GM12878 (cell line): ENCODE results near the gene CNPY2. TPM values are rescaled to one million over a fixed set of nuclear protein-coding genes. Genes with fewer than 3 reads are reported as not detected.
"Not testable (repeated sequence)": the region's sequence is repeated elsewhere in the genome, so short reads cannot be mapped to it uniquely, and the experiment has no call there.

ENCODE experiments used
- ATAC-seq: fragments of 200-7000 bp; cut with Tn5 transposase; 3 replicates; pipeline ENCODE4 v1.9.1; 2020; ENCODE audit warnings: mild to moderate bottlenecking, moderate library complexity
- BruUV-seq: library from RNA; stranded (reverse); fragments of 400-500 nt; replicated peaks from 2 replicates; lab custom pipeline; 2021; lab: Mats Ljungman, UMichigan
- CTCF ChIA-PET: fragments of 300-600 bp; sonication (Branson Sonifier 250); formaldehyde crosslinking; extraction: SDS; loops from one replicate; lab custom pipeline; 2021; ENCODE audit warnings: inconsistent platforms; lab: Yijun Ruan, JAX
- POLR2A ChIA-PET: fragments of 350-600 bp; formaldehyde crosslinking; extraction: SDS; loops from one replicate; lab custom pipeline; 2021; ENCODE audit warnings: inconsistent platforms; lab: Charles Lee
- RAD21 ChIA-PET: fragments of 300-600 bp; sonication (Branson Sonifier 250); formaldehyde crosslinking; loops from one replicate; lab custom pipeline; 2023; ENCODE audit warnings: antibody characterized with exemption; ENCODE audit not compliant: unreplicated experiment; lab: Charles Lee
- SMC1A ChIA-PET: fragments of 300-600 bp; sonication (Branson Sonifier 250); formaldehyde crosslinking; loops from one replicate; lab custom pipeline; 2023; ENCODE audit not compliant: unreplicated experiment, uncharacterized antibody; lab: Charles Lee
- DNase-seq: peaks from one replicate; pipeline ENCODE4 v3.0.0-alpha.2; 2011; ENCODE audit warnings: low read depth, low spot score
- FAIRE-seq: peaks from 3 replicates; lab custom pipeline; 2011; peaks lifted over from hg19 to GRCh38; lab: Jason Lieb, UNC
- H2AFZ ChIP-seq: 2 replicates; pipeline ENCODE4 v1.6.0; 2011; ENCODE audit warnings: low read depth, low read length, control low read depth; ENCODE audit not compliant: control insufficient read depth
- H3K27ac ChIP-seq: 2 replicates; pipeline ENCODE4 v1.5.1; 2011; ENCODE audit warnings: control low read depth; ENCODE audit not compliant: control insufficient read depth, insufficient read depth
- H3K27me3 ChIP-seq, 2 experiments: replicated peaks in 1 of 2; 2 replicates each; pipeline versions ENCODE4 v1.6.0 to v1.6.1; 2011; ENCODE audit warnings: low read length in 1 of 2; ENCODE audit not compliant: control insufficient read depth in 2 of 2, insufficient read depth in 2 of 2
- H3K36me3 ChIP-seq, 2 experiments: 2 replicates each; pipeline ENCODE4 v1.5.1; 2011; ENCODE audit warnings: low read length in 1 of 2; ENCODE audit not compliant: control insufficient read depth in 2 of 2, insufficient read depth in 2 of 2
- H3K4me1 ChIP-seq: 2 replicates; pipeline ENCODE4 v1.6.1; 2011; ENCODE audit warnings: mild to moderate bottlenecking, low read length, moderate library complexity, mixed read lengths; ENCODE audit not compliant: control insufficient read depth, insufficient read depth
- H3K4me2 ChIP-seq: 2 replicates; pipeline ENCODE4 v1.6.0; 2011; ENCODE audit warnings: control low read depth; ENCODE audit not compliant: control insufficient read depth, insufficient read depth
- H3K4me3 ChIP-seq: fragments of 200-600 bp; sonication (generic); 2 replicates; pipeline ENCODE4 v1.5.1; 2016
- H3K79me2 ChIP-seq: 2 replicates; pipeline ENCODE4 v1.6.0; 2011; ENCODE audit warnings: low read length; ENCODE audit not compliant: control insufficient read depth, insufficient read depth
- H3K9ac ChIP-seq: 2 replicates; pipeline ENCODE4 v1.8.0; 2011; ENCODE audit warnings: low read length, control low read depth, mixed read lengths; ENCODE audit not compliant: control insufficient read depth, insufficient read depth
- H3K9me3 ChIP-seq: replicated peaks from 3 replicates; pipeline ENCODE4 v1.5.1; 2011; ENCODE audit warnings: mild to moderate bottlenecking, low read length; ENCODE audit not compliant: control insufficient read depth, insufficient read depth
- H4K20me1 ChIP-seq: 2 replicates; pipeline ENCODE4 v1.6.0; 2011; ENCODE audit not compliant: control insufficient read depth, insufficient read depth
- MEF2A ChIP-seq: IDR thresholded peaks from 2 replicates; pipeline ENCODE4 v1.6.1; 2011; ENCODE audit warnings: low read depth, mild to moderate bottlenecking, low read length, moderate library complexity; ENCODE audit not compliant: insufficient read depth
- NFIC ChIP-seq: IDR thresholded peaks from 2 replicates; pipeline ENCODE4 v1.6.1; 2012; ENCODE audit warnings: low read depth, mild to moderate bottlenecking, inconsistent platforms, low read length, moderate library complexity
- NR2C2 ChIP-seq: IDR thresholded peaks from 2 replicates; pipeline ENCODE4 v1.6.1; 2011; ENCODE audit warnings: borderline replicate concordance, low read depth; ENCODE audit not compliant: control insufficient read depth, insufficient read length
- WGBS: methylation state at CpG from one replicate; pipeline ENCODE4 v1.1.6; 2016; ENCODE audit warnings: low lambda C conversion rate; ENCODE audit not compliant: insufficient replicate concordance, insufficient coverage; ENCODE audit errors: missing lambda C conversion rate; 5-methylcytosine and 5-hydroxymethylcytosine counted together
- in situ Hi-C: fragments of 300-500 bp; cut with MboI; formaldehyde crosslinking; loops from 9 replicates; pipeline ENCODE4 v1.14.3; 2018; ENCODE audit warnings: mixed read lengths
- intact Hi-C: fragments of 100-400 bp; cut with micrococcal nuclease; formaldehyde crosslinking; loops from one replicate; pipeline ENCODE4 v1.14.2; 2022; ENCODE audit not compliant: unreplicated experiment
- polyA plus RNA-seq, 11 experiments: library from polyadenylated mRNA; depleted of rRNA in 4 of 11; unstranded in 6 of 11; stranded (reverse) in 5 of 11; fragments of >200 nt; fragmentation: Nextera tagmentation in 4 of 11; fragmentation: Illumina TruSeq in 1 of 11; extraction: Ambion mirVana in 4 of 11; extraction: Trizol in 1 of 11; gene quantifications; 1 replicate in 1 of 11; 2 replicates in 10 of 11; pipeline versions ENCODE4 v1.2.1 to v1.2.3, GENCODE V29; 2011 to 2016; ENCODE audit warnings: inconsistent platforms in 2 of 11, missing spikeins in 2 of 11, low read depth in 1 of 11
- total RNA-seq, 4 experiments: library from RNA; depleted of rRNA in 3 of 4; stranded (reverse); fragments of >200 nt in 3 of 4; fragmentation: Illumina TruSeq in 1 of 4; extraction: Trizol in 1 of 4; gene quantifications; 2 replicates each; pipeline versions ENCODE4 v1.2.1 to v1.2.3, GENCODE V29; 2013 to 2021

The CNPY2 gene
- total and polyA plus RNA-seq, 10 of the 15 experiments (the other 5 are each of a cell fraction or from before 2014, with no cell fraction given), result 25.0 to 276 (median 87.8) TPM

- H2AFZ ChIP-seq, result no peak overlapping the region
- H3K36me3 ChIP-seq, result peaks cover 2 to 18% of the 10 kb centered on the region in 2 experiments
- BruUV-seq, result TSS peak; percentile 52
- intact Hi-C loops, result no loop called here
- no peak overlapping the region for H3K27ac ChIP-seq
- CTCF ChIA-PET, result no interaction called here
- no peak overlapping the region for H3K9ac ChIP-seq
- H3K4me3 ChIP-seq, result no peak overlapping the region
- POLR2A ChIA-PET, result interaction anchor here (0.6 kb wide), 1 partner anchor 146 kb away, joined by 3 read pairs; no protein-coding TSS in a partner anchor
- H3K4me1 ChIP-seq, result no peaks in the 10 kb centered on the region
- RAD21 ChIA-PET, result interaction anchor here (0.8 kb wide), 1 partner anchor 8 kb away, joined by 3 read pairs; no protein-coding TSS in a partner anchor
- no peak overlapping the region for H3K4me2 ChIP-seq
- no peaks in the 10 kb centered on the region for H3K79me2 ChIP-seq
- TF ChIP-seq MEF2A (no peak), NFIC (no peak), NR2C2 (no peak)
- H4K20me1 ChIP-seq, result no peaks in the 10 kb centered on the region
- WGBS, result 85% methylated on average over 6 of the region's 6 CpGs
- no peaks in the 10 kb centered on the region for H3K9me3 ChIP-seq
- H3K27me3 ChIP-seq, result no peaks in the 10 kb centered on the region
- SMC1A ChIA-PET, result interaction anchor here (0.5 to 1.1 kb wide), 2 partner anchors 136 to 140 kb away, joined by 3 read pairs; no protein-coding TSS in a partner anchor
- FAIRE-seq, result no peak
- no peak for DNase-seq
- no peak for ATAC-seq
- in situ Hi-C loops, result no loop called here
Observed at GRCh38 chr12:56324206-56324605, 8.4 kb upstream of the CNPY2 start.

DNA sequence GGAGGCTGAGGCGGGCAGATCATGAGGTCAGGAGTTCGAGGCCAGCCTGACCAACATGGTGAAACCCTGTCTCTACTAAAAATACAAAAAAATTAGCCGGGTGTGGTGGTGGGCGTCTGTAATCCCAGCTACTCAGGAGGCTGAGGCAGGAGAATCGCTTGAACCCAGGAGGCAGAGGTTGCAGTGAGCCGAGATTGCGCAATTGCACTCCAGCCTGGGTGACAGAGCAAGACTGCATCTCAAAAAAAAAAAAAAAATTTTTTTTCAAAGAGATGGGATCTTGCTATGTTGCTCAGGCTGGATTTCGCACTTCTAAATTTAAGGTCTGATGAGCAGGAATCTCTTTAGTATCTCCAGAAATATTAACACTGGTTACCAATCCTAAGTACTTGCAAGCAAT, 5.8 kb upstream of the CNPY2 start:
- intact Hi-C loops, H3K9me3 ChIP-seq, in situ Hi-C loops, DNase-seq, ATAC-seq, H4K20me1 ChIP-seq, H3K79me2 ChIP-seq, H3K4me2 ChIP-seq, H3K9ac ChIP-seq, H3K4me1 ChIP-seq, H3K4me3 ChIP-seq, H3K27me3 ChIP-seq, H3K27ac ChIP-seq, BruUV-seq, POLR2A ChIA-PET, FAIRE-seq, H2AFZ ChIP-seq, RAD21 ChIA-PET: not testable (repeated sequence)
- ChIA-PET SMC1A (interaction anchor here (1.4 kb wide), 1 partner anchor 11 kb away, joined by 6 read pairs; no protein-coding TSS in a partner anchor), CTCF (interaction anchor here (1.1 kb wide), 1 partner anchor 9 kb away, joined by 4 read pairs; no protein-coding TSS in a partner anchor)
- WGBS, result 90% methylated on average over 8 of the region's 8 CpGs
- H3K36me3 ChIP-seq, result peaks cover 2 to 24% of the 10 kb centered on the region in 2 experiments
